ENCODE results near the gene ZNF341.
"Not testable (repeated sequence)": the region's sequence is repeated elsewhere in the genome, so short reads cannot be mapped to it uniquely, and the experiment has no call there.

Gene ZNF341

GRCh38 chr20:33770005-33770404, 38.2 kb downstream of the ZNF341 start:
- DNase-seq, result no peak

GRCh38 chr20:33771938-33772337, 40.1 kb downstream of the ZNF341 start:
- DNase-seq, result no peak

- DNase-seq, result no peak
These were observed 40.6 kb downstream of the ZNF341 start for GRCh38 chr20:33772439-33772838.

- DNase-seq, result no peak
These were observed 41.8 kb downstream of the ZNF341 start for GRCh38 chr20:33773412-33774089.

- DNase-seq, result no peak
These were observed 46.0 kb downstream of the ZNF341 start for GRCh38 chr20:33777816-33778215.

DNA sequence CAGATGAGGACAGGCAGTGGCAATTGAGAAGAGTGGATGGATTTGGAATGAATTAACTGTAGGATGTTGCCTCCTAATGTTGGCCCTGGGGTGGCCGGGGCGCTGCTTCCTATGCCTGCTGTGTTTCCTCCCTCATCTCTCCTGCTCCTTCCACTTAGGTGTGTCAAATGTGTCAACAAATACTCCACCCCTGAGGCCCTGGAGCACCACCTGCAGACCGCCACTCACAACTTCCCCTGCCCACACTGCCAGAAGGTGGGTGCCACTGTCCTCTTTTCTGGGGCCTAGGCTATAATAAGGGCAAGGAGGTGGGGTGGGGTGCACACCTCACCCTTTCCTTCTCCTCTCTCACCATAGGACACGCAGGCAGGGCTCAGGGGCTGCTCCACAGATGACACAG, 49.3 kb downstream of the ZNF341 start:
- no peak for DNase-seq

- no peak for DNase-seq
These were observed 50.1 kb downstream of the ZNF341 start for GRCh38 chr20:33781945-33782344.

GRCh38 chr20:33783256-33783655, 51.5 kb downstream of the ZNF341 start:
- no peak for DNase-seq

- DNase-seq, result no peak
These were observed 52.0 kb downstream of the ZNF341 start for GRCh38 chr20:33783818-33784217.

- no peak for DNase-seq
These were observed 52.4 kb downstream of the ZNF341 start for GRCh38 chr20:33784225-33784624.

DNA sequence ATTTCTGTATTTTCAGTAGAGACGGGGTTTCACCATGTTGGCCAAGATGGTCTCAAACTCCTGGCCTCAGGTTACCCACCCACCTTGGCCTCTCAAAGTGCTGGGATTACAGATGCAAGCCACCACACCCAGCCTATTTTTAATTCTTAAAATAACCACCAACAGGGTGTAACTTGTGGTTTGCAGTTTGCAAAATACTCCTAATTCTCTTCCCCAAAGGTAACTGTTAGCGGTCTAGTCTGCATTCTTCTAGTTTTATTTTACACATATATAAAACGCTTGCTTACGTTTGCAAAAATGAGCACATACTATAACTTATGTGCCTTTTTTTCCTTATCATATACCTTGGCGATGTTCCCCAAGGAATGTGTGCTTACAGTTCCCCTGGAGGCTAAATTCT, 53.7 kb downstream of the ZNF341 start:
- DNase-seq, result no peak

DNA sequence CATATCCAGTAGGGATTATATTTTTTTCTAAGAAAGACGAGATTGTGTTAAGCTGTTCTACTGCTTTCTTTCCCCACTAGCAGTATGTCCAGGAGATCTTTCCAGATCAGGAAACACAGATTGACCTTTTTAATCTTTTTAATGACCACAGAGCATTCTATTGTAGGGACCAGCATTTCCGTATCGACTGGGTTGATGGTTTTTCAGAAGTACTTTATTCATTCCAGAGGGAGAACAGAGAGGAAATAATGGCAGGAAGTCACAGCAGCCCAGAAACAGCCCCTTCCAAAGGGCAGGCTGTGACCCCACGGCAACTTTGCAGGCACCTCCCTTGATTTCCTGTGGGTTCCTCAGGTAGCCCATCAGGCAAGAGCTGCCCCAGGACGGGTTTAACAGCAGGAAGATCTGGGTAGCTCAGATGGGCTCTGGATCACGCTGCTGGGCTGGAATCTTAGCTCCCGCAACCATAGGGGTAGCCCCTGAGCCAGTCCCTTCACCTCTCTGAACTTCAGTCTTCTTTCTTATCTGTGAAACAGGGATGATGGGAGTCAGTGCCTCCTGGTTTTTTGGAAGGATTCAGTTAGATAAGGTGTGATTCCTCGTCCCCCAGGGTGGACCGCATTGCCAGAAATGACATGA, 55.6 kb downstream of the ZNF341 start:
- DNase-seq, result no peak

DNA sequence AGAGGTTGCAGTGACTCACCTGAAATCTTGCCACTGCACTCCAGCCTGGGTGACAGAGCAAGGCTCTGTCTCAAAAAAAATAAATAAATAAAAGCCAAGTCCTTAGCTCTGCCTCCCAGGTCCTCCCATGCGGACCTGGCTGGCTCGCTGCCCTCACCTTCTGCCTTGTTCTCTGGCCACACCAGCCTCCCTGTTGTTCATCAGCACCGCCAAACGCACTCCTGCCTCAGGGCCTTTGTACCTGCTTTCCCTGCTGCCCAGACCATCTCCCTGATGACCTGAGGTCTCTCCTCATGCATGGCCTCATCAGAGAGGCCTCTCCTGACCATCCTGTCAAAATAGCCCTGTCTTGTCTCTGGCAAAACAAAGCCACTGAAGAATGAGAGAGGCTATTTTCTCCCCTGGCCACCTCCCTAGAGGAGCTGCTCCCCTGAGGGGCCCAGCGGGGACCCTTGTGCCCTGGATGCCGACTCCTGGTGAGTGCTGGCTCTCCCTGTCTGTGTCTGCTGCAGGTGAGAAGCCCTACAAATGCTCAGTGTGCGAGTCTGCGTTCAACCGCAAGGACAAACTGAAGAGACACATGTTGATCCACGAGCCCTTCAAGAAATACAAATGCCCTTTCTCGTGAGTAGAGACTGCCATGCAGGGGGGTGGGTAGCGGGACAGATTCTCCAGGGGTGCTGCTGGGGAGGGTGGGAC, 56.7 kb downstream of the ZNF341 start:
- DNase-seq, result no peak

DNA sequence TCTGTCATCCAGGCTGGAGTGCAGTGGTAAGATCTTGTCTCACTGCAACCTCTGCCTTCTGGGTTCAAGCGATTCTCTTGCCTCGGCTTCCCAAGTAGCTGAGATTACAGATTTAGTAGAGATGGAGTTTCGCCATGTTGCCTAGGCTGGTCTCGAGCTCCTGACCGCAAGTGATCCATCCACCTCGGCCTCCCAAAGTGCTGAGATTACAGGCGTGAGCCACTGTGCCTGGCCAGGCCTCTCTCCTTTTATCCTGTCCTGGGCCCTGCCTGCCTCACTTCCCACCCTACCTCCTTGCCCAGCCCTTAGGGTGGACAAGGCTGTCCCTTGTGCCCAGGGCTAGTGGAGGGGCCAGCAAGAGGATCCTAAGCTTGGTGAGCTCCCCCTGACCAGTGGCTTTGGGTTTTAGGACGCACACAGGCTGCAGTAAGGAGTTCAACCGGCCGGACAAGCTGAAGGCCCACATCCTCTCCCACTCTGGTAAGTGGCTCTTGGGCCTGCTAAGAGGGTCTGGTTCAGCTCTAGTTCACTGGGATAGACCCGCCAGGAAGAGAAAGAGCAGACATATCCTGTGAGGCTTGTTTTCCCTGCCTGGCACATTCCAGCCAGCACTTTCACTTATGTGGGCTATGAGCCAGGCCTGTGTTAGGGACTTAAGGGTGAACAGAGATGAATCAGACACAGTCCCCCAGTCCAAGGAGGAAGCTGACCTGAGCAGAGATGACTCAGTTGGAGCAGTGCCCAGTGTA, 57.5 kb downstream of the ZNF341 start:
- peak; percentile 54 for DNase-seq

DNA sequence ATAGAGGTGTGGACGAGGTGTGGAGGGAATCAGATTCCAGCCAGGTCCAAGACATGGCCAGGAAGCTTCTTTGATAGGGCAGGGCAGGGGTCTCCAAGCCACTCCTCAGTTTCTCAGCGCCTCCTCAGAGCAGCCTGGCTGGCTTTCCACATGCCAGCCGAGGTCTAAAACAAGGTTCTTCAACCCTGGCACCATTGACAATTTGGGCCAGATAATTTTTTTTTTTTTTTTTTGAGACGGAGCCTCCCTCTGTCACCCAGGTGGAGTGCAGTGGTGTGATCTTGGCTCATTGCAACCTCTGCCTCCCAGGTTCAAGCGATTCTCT, 58.0 kb downstream of the ZNF341 start:
- no peak for DNase-seq

GRCh38 chr20:33790566-33790965, 58.8 kb downstream of the ZNF341 start:
- no peak for DNase-seq

DNA sequence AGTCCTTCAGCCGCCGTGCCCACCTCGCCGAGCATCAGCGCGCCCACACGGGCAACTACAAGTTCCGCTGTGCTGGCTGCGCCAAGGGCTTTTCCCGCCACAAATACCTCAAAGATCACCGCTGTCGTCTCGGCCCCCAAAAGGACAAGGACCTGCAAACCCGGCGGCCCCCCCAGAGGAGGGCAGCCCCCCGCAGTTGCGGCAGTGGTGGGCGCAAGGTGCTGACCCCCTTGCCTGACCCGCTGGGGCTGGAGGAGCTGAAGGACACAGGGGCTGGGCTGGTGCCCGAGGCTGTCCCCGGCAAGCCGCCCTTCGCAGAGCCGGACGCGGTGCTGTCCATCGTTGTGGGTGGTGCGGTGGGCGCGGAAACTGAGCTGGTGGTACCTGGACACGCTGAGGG, 59.2 kb downstream of the ZNF341 start:
- DNase-seq, result no peak

GRCh38 chr20:33791540-33791939, 59.7 kb downstream of the ZNF341 start:
- no peak for DNase-seq

GRCh38 chr20:33791959-33792597, 60.3 kb downstream of the ZNF341 start:
- no peak for DNase-seq

GRCh38 chr20:33792598-33792989, 60.8 kb downstream of the ZNF341 start:
- DNase-seq, result not testable (repeated sequence)

GRCh38 chr20:33793011-33793931, 61.5 kb downstream of the ZNF341 start:
- DNase-seq, result no peak

All from left hindlimb (tissue), 1 donor.